Bronchial epithelial cell (primary cell): ENCODE results near the gene SCRG1. TPM values are rescaled to one million over a fixed set of nuclear protein-coding genes. Genes with fewer than 3 reads are reported as not detected.

ENCODE experiments used
- DNase-seq: peaks from one replicate; pipeline ENCODE4 v3.0.0-alpha.2; 2010; ENCODE audit warnings: low read depth
- FAIRE-seq: peaks from 2 replicates; lab custom pipeline; 2011; peaks lifted over from hg19 to GRCh38; lab: Jason Lieb, UNC
- H3K27me3 ChIP-seq: 2 replicates; pipeline ENCODE4 v1.5.1; 2011; ENCODE audit warnings: low read length; ENCODE audit not compliant: control insufficient read depth, insufficient read depth
- H3K36me3 ChIP-seq: 2 replicates; pipeline ENCODE4 v1.5.1; 2011; ENCODE audit warnings: low read length; ENCODE audit not compliant: control insufficient read depth, insufficient read depth
- H3K4me3 ChIP-seq: 2 replicates; pipeline ENCODE4 v1.5.1; 2011; ENCODE audit warnings: mild to moderate bottlenecking, low read depth, low read length, control low read depth
- total RNA-seq: library from RNA; depleted of rRNA; stranded (reverse); fragments of >200 nt; gene quantifications from 2 replicates; pipeline ENCODE4 v1.2.1, GENCODE V29; 2014
- TF ChIP-seq, protein P1 (sequence below): IDR thresholded peaks from 2 replicates; pipeline ENCODE4 v1.5.1; 2011; ENCODE audit warnings: mild to moderate bottlenecking, moderate library complexity, low read length, control low read depth, inconsistent platforms; ENCODE audit not compliant: insufficient read depth, severe bottlenecking

SCRG1 gene
- total RNA-seq, 1 donor from 2014 or later = not detected

DNA sequence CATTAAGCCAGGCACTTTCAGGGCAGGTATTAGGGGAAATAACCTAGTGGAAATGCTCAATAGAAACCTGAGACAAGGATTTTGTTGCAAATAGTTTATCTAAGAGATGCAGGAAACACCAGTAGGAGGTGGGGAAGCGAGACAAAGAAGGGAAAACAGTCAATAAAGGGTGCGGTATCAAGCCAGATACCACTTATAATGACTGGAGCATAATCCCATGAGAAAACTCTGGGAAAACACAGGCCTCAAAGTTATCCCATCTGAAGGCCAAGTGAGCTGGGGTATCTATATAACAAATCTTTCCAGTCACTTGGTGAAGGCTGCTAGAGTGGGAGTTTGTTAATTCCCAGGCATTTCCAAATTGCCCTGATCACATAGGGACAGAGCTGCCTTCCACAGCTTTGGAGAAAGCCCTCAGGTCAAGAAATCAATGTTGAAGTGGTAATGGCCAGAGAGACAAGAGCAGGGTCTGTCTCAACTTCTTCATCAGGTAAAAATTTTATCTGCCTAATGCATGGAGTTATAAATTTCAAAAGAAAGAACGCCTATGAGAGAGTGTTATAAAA, 55.0 kb downstream of the SCRG1 start:
- H3K4me3 ChIP-seq = no peak overlapping the region
- DNase-seq = no peak
- TF ChIP-seq, protein P1, sequence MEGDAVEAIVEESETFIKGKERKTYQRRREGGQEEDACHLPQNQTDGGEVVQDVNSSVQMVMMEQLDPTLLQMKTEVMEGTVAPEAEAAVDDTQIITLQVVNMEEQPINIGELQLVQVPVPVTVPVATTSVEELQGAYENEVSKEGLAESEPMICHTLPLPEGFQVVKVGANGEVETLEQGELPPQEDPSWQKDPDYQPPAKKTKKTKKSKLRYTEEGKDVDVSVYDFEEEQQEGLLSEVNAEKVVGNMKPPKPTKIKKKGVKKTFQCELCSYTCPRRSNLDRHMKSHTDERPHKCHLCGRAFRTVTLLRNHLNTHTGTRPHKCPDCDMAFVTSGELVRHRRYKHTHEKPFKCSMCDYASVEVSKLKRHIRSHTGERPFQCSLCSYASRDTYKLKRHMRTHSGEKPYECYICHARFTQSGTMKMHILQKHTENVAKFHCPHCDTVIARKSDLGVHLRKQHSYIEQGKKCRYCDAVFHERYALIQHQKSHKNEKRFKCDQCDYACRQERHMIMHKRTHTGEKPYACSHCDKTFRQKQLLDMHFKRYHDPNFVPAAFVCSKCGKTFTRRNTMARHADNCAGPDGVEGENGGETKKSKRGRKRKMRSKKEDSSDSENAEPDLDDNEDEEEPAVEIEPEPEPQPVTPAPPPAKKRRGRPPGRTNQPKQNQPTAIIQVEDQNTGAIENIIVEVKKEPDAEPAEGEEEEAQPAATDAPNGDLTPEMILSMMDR = no peak
- FAIRE-seq = no peak
- H3K27me3 ChIP-seq = no peaks in the 10 kb centered on the region
- H3K36me3 ChIP-seq = no peaks in the 10 kb centered on the region

GRCh38 chr4:173337463-173337862, 61.5 kb downstream of the SCRG1 start:
- FAIRE-seq = no peak

GRCh38 chr4:173334891-173335752, 63.8 kb downstream of the SCRG1 start:
- Histone ChIP-seq H3K36me3 (peaks cover 2% of the 10 kb centered on the region), H3K27me3 (no peaks in the 10 kb centered on the region), H3K4me3 (peak overlapping the region; percentile 65)
- FAIRE-seq (no peak), DNase-seq (peak; percentile 79)
- TF ChIP-seq, protein P1 = no peak

More at GRCh38 chr4:173337463-173337862, 61.5 kb downstream of the SCRG1 start:
- no peak overlapping the region for H3K4me3 ChIP-seq
- no peak for DNase-seq
- H3K27me3 ChIP-seq = no peaks in the 10 kb centered on the region
- TF ChIP-seq, protein P1 = no peak
- H3K36me3 ChIP-seq = no peaks in the 10 kb centered on the region

Other genes starting within 250 kb of the SCRG1 start
- 24.7 and 37.1 TPM in 2 replicates for gene GALNT7, start 230.3 kb downstream of the SCRG1 start, total RNA-seq
- gene HMGB2, start 64.8 kb downstream of the SCRG1 start, total RNA-seq = 27.9 and 53.8 TPM in 2 replicates
- 5.9 and 11.1 TPM in 2 replicates for gene SAP30, start 28.2 kb downstream of the SCRG1 start, total RNA-seq
- 0.13 and 1.1 TPM in 2 replicates for gene HAND2, start 131.1 kb upstream of the SCRG1 start, total RNA-seq